Measurements from ENCODE around the gene ARMC5. TPM values are rescaled to one million over a fixed set of nuclear protein-coding genes. Genes with fewer than 3 reads are reported as not detected.

Gene ARMC5
- total and polyA plus RNA-seq, 7 donors: 2.4 to 11.1 (median 4.6) TPM

- DNase-seq: no peak
- intact Hi-C loops (cut with DNase I): no loop called here
These were observed 41.4 kb upstream of the ARMC5 start for GRCh38 chr16:31417916-31418315.

GRCh38 chr16:31420037-31420436 lies 39.3 kb upstream of the ARMC5 start:
- H3K4me1 ChIP-seq: no peaks in the 10 kb centered on the region
- no peak for TF ChIP-seq EP300 (IDR thresholded peaks at IDR 0.05)
- no peak for TF ChIP-seq POLR2A (IDR thresholded peaks at IDR 0.05)
- no peak for TF ChIP-seq POLR2AphosphoS5 (IDR thresholded peaks at IDR 0.05)
- TF ChIP-seq CTCF (IDR thresholded peaks at IDR 0.05): no peak
- H3K27ac ChIP-seq: no peak overlapping the region
- peaks cover 0 to 14% (median 0%) of the 10 kb centered on the region in 3 donors for H3K27me3 ChIP-seq
- intact Hi-C loops (cut with DNase I): no loop called here
- no peaks in the 10 kb centered on the region for H3K36me3 ChIP-seq
- no peak for DNase-seq
- H3K4me3 ChIP-seq: no peak overlapping the region
- H3K9me3 ChIP-seq: no peaks in the 10 kb centered on the region
- WGBS, 2 donors: 64 to 81% methylated on average over 3 of the region's 3 CpGs

More at GRCh38 chr16:31417916-31418315, 41.4 kb upstream of the ARMC5 start:
- Histone ChIP-seq H3K9me3 (no peaks in the 10 kb centered on the region), H3K4me1 (no peaks in the 10 kb centered on the region), H3K36me3 (no peaks in the 10 kb centered on the region), H3K27ac (no peak overlapping the region), H3K4me3 (no peak overlapping the region), H3K27me3 (peaks cover 0 to 14% (median 0%) of the 10 kb centered on the region in 3 donors)
- TF ChIP-seq POLR2A (IDR thresholded peaks at IDR 0.05): no peak
- TF ChIP-seq POLR2AphosphoS5 (IDR thresholded peaks at IDR 0.05): no peak
- TF ChIP-seq EP300 (IDR thresholded peaks at IDR 0.05): no peak
- TF ChIP-seq CTCF (IDR thresholded peaks at IDR 0.05): no peak
- WGBS, 2 donors: 92% methylated on average over 5 of the region's 5 CpGs

GRCh38 chr16:31421587-31421986 lies 37.7 kb upstream of the ARMC5 start:
- intact Hi-C loops (cut with DNase I): no loop called here
- DNase-seq: no peak

GRCh38 chr16:31423241-31423640 lies 36.1 kb upstream of the ARMC5 start:
- H3K9me3 ChIP-seq: no peaks in the 10 kb centered on the region
- H3K27ac ChIP-seq: no peak overlapping the region
- H3K4me3 ChIP-seq: no peak overlapping the region
- H3K36me3 ChIP-seq: no peaks in the 10 kb centered on the region
- intact Hi-C loops (cut with DNase I): no loop called here
- no peak for DNase-seq
- 56 to 70% methylated on average over 3 of the region's 3 CpGs for WGBS, 2 donors
- peaks cover 0 to 5% (median 0%) of the 10 kb centered on the region in 3 donors for H3K27me3 ChIP-seq
- TF ChIP-seq POLR2A (IDR thresholded peaks at IDR 0.05) (no peak), EP300 (IDR thresholded peaks at IDR 0.05) (no peak), CTCF (IDR thresholded peaks at IDR 0.05) (no peak)
- peaks cover 0 to 11% (median 10%) of the 10 kb centered on the region in 4 donors for H3K4me1 ChIP-seq

More at GRCh38 chr16:31421587-31421986, 37.7 kb upstream of the ARMC5 start:
- no peaks in the 10 kb centered on the region for H3K9me3 ChIP-seq
- TF ChIP-seq POLR2A (IDR thresholded peaks at IDR 0.05) (no peak), POLR2AphosphoS5 (IDR thresholded peaks at IDR 0.05) (no peak), CTCF (IDR thresholded peaks at IDR 0.05) (no peak), EP300 (IDR thresholded peaks at IDR 0.05) (no peak)
- no peak overlapping the region for H3K4me3 ChIP-seq
- H3K27me3 ChIP-seq: peaks cover 0 to 14% (median 0%) of the 10 kb centered on the region in 3 donors
- no peaks in the 10 kb centered on the region for H3K36me3 ChIP-seq
- H3K27ac ChIP-seq: no peak overlapping the region
- 61% methylated on average over 6 of the region's 6 CpGs for WGBS, 2 donors
- H3K4me1 ChIP-seq: no peaks in the 10 kb centered on the region

- WGBS, 2 donors: 75 to 81% methylated on average over 12 of the region's 12 CpGs
- intact Hi-C loops (cut with DNase I): no loop called here
- peaks cover 0 to 11% (median 10%) of the 10 kb centered on the region in 4 donors for H3K4me1 ChIP-seq
- no peaks in the 10 kb centered on the region for H3K27me3 ChIP-seq
- no peak overlapping the region for H3K27ac ChIP-seq
- TF ChIP-seq EP300 (IDR thresholded peaks at IDR 0.05) (no peak), CTCF (IDR thresholded peaks at IDR 0.05) (no peak), POLR2A (IDR thresholded peaks at IDR 0.05) (no peak), POLR2AphosphoS5 (IDR thresholded peaks at IDR 0.05) (no peak)
- no peak for DNase-seq
- no peaks in the 10 kb centered on the region for H3K36me3 ChIP-seq
- H3K4me3 ChIP-seq: no peak overlapping the region
- H3K9me3 ChIP-seq: no peaks in the 10 kb centered on the region
These were observed 35.5 kb upstream of the ARMC5 start for GRCh38 chr16:31423801-31424200.

All from sigmoid colon (tissue), 7 donors.